A673 (cell line): ENCODE measurements around the gene NMNAT1.

ENCODE experiments used
- CTCF ChIP-seq: fragments of 300-800, 200-600 bp; sonication (generic); conservative IDR thresholded peaks from 2 replicates; pipeline ENCODE4 v1.5.1; 2017; ENCODE audit warnings: low read depth, mild to moderate bottlenecking, antibody characterized with exemption, low read length, moderate library complexity, mixed read lengths
- EZH2 ChIP-seq: fragments of 200-600 bp; sonication (generic); IDR thresholded peaks from 2 replicates; pipeline ENCODE4 v1.6.1; 2017; ENCODE audit warnings: borderline replicate concordance, low read depth, mild to moderate bottlenecking, mixed read lengths, antibody characterized with exemption, low read length; ENCODE audit not compliant: poor library complexity, severe bottlenecking

DNA sequence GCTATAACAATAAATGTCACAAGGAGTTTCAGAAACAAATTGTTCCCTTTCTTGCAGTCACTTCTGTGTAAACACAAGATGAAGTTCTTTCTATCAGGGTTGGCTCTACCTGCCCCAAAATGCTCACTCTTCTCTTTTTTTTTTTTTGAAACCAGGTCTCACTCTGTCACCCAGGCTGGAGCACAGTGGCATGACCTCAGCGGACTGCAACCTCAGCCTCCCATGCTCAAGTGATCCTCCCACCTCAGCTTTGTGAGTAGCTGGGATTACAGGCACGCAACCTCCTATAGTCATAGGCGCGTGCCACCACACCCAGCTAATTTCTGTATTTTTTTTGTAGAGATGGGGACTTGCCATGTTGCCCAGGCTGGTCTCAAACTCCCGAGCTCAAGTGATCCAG, 22.7 kb upstream of the NMNAT1 start:
- TF ChIP-seq CTCF = no peak
- TF ChIP-seq EZH2 = no peak
